ENCODE data around the gene STXBP3.

- TF ChIP-seq EZH2 (IDR thresholded peaks at IDR 0.05; ENCODE audit: low read length, missing control alignments) (no peak), CTCF (conservative IDR thresholded peaks at IDR 0.05 in 1 of 2, IDR thresholded peaks at IDR 0.05 in 1 of 2; ENCODE audit: low read depth in 1 of 2, low read length in 2 of 2) (no peak)
These were observed 102.3 kb downstream of the STXBP3 start for GRCh38 chr1:108848806-108849205.
